COR-L47 (cell line): ENCODE measurements around the gene RASSF5.
A peak's percentile ranks its signal among the peaks of the same experiment; 100 is the strongest.
"Not testable (repeated sequence)": the region's sequence is repeated elsewhere in the genome, so short reads cannot be mapped to it uniquely, and the experiment has no call there.

Source experiments
- DNase-seq: peaks from one replicate; lab custom pipeline; 2025; lab: John Stamatoyannopoulos, UW

Gene RASSF5

DNA sequence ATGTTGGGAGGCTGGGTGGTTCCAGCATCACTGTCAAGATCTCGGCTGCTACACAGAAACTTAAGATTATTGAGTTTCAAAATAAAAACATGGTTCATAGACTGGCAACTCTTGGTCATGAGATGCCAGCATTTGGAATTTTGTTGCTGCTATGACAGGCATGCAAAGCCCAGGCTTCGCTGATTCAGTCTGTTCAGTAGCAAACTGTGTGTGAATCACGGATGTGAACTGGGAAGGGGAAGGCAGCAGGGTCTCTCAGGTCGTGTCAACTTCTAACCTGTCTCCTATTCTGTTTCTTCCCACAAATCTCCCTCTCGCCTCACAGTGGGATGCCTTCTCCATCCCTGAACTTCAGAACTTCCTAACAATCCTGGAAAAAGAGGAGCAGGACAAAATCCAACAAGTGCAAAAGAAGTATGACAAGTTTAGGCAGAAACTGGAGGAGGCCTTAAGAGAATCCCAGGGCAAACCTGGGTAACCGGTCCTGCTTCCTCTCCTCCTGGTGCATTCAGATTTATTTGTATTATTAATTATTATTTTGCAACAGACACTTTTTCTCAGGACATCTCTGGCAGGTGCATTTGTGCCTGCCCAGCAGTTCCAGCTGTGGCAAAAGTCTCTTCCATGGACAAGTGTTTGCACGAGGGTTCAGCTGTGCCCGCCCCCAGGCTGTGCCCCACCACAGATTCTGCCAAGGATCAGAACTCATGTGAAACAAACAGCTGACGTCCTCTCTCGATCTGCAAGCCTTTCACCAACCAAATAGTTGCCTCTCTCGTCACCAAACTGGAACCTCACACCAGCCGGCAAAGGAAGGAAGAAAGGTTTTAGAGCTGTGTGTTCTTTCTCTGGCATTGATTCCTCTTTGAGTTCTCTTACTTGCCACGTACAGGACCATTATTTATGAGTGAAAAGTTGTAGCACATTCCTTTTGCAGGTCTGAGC, 79.4 kb downstream of the RASSF5 start:
- DNase-seq = no peak

DNA sequence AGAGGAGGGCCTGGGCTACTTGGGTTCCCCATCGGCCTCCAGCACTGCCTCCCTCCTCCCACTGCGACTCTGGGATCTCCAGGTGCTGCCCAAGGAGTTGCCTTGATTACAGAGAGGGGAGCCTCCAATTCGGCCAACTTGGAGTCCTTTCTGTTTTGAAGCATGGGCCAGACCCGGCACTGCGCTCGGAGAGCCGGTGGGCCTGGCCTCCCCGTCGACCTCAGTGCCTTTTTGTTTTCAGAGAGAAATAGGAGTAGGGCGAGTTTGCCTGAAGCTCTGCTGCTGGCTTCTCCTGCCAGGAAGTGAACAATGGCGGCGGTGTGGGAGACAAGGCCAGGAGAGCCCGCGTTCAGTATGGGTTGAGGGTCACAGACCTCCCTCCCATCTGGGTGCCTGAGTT, 80.6 kb downstream of the RASSF5 start:
- DNase-seq = no peak

- DNase-seq = no peak
Measured at GRCh38 chr1:206588492-206588891, 81.2 kb downstream of the RASSF5 start.

DNA sequence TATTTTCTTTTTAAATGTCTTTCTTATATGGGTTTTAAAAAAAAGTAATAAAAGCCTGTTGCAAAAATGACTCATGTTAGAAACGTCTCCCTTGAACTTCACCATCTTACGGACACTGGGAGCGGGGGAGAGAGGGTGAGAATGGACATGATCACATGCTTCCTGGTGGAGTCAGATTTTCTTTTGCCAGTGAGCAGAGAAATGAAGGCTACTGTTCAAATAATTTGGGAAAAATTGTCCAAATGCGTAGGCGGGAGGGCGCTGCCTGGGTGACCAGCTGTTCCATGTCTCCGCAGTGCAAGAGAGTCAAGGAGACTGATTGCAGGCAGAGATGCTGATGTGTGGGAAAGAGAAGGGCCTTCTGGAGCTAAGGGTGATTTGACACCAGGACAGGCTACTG, 81.9 kb downstream of the RASSF5 start:
- no peak for DNase-seq

DNA sequence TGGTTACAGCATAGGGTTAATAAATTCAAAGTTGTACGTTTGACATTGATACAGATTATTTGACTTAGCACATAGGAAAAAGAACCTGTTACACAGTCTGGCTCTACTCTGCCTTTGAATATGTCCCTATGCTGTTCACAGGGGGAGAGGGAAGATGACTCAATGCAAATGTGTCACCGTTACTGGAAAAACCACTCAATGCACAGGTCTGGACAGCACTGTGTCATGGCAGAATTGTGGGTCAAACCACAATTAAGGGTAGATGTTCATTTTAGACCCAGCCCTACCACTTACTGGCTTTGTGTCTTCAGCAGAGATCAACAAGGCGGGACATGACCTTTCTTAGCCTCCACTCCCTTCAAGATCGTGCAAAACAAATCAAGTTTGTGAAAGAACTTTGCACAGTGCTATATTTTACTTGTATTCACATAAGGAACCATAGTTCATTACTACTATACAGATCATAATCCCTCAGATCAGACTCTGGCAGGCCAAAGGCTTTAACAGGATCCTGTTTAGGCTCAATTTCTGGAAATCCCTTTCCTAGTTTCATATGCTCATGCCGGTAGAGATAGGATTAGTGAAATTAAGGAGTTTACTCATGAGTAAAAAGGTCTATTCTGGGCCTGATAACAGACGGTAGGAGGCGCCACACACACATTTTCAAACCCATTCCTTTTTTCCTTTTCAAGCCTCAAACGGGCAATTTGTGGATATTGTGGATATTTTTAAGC, 82.9 kb downstream of the RASSF5 start:
- no peak for DNase-seq

DNA sequence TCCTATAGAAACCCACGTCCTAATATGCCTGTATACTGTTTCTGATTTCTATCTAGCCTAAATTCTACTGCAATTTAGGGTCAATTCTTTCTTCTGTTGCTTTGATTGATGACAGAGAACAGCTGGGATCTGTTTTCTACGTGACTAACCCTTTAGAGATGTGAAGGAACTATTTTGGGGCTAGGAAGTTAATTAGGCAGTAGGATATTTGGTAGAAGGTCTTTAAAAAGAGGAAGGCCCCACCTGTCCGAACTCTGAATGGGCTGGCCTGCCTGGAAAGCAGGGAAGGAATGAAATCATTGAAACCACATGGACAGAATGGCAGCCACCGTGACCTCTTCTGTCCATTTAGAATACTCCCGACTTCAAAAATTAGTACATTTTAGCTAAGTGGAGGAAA, 83.9 kb downstream of the RASSF5 start:
- DNase-seq = no peak

- DNase-seq = no peak
Measured at GRCh38 chr1:206591696-206592095, 84.4 kb downstream of the RASSF5 start.

DNA sequence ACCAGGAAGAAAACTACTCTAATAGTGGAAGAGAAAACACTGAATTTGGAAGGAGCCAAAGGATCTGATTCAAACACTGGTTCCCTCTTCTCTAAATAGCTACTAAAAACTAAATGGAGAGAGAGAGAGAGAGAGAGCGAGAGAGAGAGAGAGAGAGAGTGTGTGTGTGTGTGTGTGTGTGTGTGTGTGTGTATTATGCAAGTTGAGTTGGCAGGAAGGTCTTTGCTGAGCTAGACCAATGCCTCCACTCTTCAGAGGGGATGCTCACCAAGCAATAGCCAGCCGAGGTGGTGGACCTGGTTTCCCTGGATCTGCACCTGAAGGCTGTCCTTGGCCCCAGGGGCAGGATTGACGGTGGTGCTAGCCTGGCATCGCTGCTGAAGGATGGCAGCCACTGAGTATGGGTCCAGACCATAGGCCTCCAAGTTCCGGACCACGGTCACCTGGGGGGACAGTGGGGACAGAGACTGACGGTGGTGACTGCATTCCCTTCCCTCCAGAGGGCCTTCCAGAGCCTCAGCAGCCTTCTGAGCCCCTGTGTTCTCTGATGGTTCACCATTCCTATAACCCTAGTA, 86.1 kb downstream of the RASSF5 start:
- no peak for DNase-seq

DNA sequence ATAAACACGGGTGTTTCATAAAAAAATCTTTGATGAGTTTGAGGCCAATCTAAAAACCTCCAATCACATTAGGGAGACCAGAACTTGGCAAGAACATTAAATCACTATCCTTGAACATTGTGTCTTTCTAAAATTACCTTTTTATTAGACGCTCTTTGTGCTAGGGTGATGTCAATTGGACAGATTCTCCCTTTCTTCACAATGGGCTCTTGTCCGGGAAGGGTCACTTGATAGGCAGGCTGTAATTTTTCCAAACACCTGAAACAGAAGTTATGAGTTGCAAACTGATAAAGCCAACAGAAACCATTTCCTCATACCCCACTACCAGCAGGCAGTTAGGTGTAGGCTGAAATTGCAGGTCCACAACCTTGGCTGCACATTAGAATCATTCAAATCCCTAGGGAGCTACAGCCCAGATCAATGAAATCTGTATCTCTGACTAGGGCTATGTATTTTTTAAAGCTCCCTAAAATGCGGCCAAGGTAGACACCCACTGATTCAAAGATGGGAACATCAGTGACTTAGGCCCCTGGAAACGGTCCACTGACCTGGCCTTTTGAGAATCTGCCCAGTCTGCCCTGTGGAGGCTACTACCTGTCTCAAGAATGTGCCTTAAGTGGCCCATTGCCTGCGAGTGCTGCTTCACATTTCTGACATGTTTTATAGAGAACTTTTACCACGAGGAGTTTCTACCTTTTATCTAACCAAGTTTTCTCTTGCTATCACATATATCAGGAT, 88.4 kb downstream of the RASSF5 start:
- DNase-seq = no peak

DNA sequence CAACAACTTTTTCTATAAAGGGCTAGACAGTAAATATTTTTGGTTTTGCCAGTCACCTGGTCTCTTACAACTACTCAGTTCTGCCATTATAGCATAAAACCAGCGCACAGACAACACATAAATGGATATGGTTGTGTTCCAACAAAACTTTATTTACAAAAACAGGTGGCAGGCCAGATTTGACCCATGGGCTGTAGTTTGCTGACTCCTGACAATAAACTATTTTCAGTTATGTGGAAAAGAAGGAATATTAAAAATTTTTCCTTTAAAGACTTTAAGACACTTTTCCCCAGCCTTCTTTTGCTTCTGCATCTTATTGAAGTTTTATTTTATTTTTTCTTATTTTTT, 89.0 kb downstream of the RASSF5 start:
- no peak for DNase-seq

- DNase-seq = no peak
Measured at GRCh38 chr1:206600527-206600926, 93.2 kb downstream of the RASSF5 start.

DNA sequence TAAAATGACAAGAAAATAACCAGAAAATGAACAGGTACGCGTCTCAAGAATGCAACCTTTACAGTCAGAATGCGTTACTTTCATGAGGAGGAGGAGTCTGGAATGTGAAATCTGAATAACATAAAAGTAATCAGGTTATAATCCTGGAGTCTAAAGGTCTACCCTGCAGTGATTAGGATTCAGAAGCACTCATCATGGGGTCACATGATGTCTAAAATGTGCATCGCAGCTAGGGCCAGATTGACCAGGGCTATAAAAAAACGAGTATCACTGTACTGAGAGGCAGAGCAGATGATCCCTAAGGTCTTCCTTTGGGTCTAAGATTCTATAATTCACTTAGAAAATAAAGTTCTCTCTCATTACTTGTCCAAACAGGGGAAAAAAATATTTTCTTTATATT, 97.5 kb downstream of the RASSF5 start:
- no peak for DNase-seq

DNA sequence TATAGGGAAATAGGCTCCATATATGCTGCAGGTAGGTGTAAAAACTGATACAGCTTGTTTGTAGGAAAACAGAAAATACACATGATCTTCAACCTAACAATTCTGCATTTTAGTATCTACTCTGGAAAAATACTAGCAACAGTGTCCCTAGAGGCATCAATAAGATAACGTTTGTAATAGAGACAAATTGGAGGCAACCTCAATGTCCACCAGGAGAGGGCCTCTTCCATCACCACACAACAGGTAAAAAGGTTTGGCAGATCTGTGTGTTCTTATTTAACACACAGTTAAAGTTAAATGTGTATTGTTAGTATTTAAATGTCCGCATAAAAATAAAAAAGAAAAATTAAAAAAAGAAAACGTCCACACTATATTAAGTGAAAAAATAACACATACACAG, 99.5 kb downstream of the RASSF5 start:
- peak; percentile 38 for DNase-seq

DNA sequence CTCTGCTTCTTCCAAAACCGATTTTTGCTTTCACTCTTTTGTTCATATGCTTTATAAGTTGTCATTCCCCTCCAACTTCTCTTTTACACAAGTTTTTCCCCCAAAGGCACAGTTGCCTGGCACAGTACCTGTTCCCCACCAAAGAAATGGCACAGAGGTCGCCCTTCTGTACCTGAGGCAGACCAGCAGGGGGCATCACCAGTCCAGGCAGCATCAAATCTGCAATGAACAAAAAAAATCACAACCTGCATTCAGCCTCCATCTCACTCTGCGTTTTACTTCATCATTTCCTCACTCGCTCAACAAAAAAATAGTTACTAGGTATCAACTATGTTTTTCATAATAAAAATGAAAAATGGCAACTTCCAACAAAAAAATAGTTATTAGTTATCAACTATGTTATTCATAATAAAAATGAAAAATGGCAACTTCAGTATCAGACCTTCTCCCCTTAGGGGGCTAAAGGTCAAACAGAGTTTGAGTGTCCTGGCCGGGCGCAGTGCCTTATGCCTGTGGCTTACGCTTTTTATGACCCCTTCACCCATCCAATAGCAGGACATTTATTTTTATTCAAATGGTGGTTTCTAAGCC, 100.9 kb downstream of the RASSF5 start:
- no peak for DNase-seq

GRCh38 chr1:206609229-206609991, 102.1 kb downstream of the RASSF5 start:
- no peak for DNase-seq

DNA sequence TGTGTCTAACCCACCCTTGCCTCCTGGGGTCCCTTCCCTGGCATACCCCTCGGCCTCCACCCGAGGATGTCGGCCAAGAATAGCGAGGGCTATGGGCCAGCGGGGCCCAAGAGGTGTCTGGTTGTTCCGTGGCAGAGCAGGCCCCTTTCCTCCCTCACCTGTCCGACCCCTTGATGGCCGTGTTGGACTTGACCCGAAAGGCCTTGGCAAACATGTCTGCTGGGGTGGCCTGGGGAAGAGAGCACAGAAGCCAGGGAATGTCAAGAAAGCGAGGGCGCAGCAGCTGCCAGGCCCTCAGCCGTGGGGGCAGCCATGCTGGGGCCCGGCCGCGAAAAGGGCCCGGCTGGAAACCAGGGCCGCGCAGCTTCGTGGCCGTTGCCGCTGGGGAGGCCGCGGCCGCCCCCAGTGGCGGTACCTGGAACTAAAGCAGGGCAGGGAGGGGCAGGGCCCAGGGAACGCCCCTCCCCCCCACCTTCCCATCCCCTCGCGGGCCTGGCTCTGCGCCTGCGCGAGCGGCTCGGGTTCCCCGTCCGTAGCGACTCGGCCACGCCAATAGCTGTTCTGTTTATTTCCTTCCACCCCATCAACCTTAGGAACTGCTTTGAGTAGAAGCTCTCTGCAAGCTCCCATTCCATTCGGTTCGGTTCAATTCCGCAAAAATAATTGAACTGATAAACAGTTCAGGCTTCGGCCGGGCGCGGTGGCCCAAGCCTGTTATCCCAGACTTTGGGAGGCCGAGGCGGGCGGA, 105.0 kb downstream of the RASSF5 start, which contains the start of gene EIF2D:
EIF2D (minus strand) TSS at position 337 of the 748 bp plus-strand sequence; CDS start at position 214, 123 bp downstream.
- DNase-seq = peak; percentile 93

DNA sequence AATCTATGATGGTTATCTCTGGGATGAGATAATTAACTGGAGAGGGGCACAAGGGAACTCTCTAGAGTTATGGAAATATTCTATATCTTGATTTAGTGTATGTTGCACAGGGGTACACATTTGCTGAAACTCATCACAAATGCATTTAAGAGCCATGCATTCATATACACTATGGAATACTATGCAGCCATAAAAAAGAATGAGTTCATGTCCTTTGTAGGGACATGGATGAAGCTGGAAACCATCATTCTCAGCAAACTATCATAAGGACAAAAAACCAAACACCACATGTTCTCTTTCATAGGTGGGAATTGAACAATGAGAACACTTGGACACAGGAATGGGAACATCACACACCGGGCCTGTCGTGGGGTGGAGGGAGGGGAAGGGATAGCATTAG, 119.1 kb downstream of the RASSF5 start:
- not testable (repeated sequence) for DNase-seq

GRCh38 chr1:206628916-206629315, 121.6 kb downstream of the RASSF5 start:
- no peak for DNase-seq

- peak; percentile 89 for DNase-seq
Measured at GRCh38 chr1:206631085-206631509, 123.8 kb downstream of the RASSF5 start.

DNA sequence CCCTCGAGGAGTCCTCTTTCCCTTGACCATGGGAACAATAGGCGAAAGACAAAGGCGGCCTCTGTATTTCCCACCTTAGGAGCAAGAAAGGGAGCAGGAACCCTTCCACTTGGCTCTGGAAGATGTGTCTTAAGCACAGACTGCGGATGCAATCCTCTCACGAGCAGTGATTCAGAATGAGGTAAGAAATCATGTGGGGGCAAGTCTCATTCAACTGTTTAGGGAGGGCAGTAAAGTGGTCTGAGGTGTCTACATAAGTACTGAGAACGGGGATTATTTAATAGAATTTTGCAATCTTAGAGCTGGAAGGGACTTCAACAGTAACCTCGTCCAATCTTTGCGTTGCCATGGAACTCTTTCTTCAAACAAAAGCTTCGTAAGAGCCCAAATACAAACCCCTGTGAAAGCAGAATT, 126.4 kb downstream of the RASSF5 start:
- no peak for DNase-seq
